Activated T-cell treated with anti-CD3 and anti-CD28 coated beads, Interleukin-2, amount 50 U/mL, for 24 hours (primary cell): Measurements from ENCODE around the gene RSRP1.
"Not testable (repeated sequence)": the region's sequence is repeated elsewhere in the genome, so short reads cannot be mapped to it uniquely, and the experiment has no call there.

Experiments
- DNase-seq: peaks from one replicate; pipeline ENCODE4 v3.0.0-alpha.2; 2020
- H3K27ac Mint-ChIP-seq: 2 replicates; pipeline ENCODE4 v1.8.0; 2020; ENCODE audit warnings: mild to moderate bottlenecking, mixed read lengths
- H3K27me3 Mint-ChIP-seq: 2 replicates; pipeline ENCODE4 v1.8.0; 2020; ENCODE audit warnings: mixed read lengths
- H3K36me3 Mint-ChIP-seq: 2 replicates; pipeline ENCODE4 v1.8.0; 2020; ENCODE audit warnings: low read depth, mixed read lengths
- H3K4me1 Mint-ChIP-seq: 2 replicates; pipeline ENCODE4 v1.8.0; 2020; ENCODE audit warnings: low read depth, mixed read lengths
- H3K4me3 Mint-ChIP-seq: 2 replicates; pipeline ENCODE4 v1.8.0; 2020; ENCODE audit warnings: mild to moderate bottlenecking, moderate library complexity, mixed read lengths
- H3K9me3 Mint-ChIP-seq: 2 replicates; pipeline ENCODE4 v1.8.0; 2020; ENCODE audit warnings: mixed read lengths

RSRP1 gene

DNA sequence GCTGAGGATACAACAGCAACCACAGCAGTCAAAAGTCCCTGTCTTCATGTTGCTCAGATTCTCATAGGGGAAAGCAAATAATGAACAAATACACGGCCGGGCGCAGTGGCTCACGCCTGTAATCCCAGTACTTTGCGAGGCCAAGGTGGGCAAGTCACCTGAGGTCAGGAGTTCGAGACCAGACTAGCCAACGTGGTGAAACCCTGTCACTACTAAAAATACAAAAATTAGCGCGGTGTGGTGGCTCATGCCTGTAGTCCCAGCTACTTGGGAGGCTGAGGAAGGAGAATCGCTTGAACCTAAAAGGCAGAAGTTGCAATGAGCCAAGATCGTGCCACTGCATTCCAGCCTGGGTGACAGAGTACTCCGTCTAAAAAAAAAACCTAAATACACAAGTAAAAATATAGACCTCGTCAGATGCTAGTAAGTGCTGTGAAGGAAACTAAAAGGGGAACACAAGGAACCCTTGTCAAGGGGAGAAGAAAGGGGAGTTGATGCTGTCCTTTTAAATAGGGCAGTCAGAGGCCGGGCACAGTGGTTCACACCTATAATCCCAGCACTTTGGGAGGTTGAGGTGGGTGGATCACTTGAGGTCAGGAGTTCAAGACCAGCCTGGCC is 21.0 kb upstream of the RSRP1 start:
- peaks cover 12% of the 10 kb centered on the region for H3K4me1 Mint-ChIP-seq
- H3K27ac Mint-ChIP-seq: peak overlapping the region; percentile 92
- H3K4me3 Mint-ChIP-seq: peak overlapping the region; percentile 76

DNA sequence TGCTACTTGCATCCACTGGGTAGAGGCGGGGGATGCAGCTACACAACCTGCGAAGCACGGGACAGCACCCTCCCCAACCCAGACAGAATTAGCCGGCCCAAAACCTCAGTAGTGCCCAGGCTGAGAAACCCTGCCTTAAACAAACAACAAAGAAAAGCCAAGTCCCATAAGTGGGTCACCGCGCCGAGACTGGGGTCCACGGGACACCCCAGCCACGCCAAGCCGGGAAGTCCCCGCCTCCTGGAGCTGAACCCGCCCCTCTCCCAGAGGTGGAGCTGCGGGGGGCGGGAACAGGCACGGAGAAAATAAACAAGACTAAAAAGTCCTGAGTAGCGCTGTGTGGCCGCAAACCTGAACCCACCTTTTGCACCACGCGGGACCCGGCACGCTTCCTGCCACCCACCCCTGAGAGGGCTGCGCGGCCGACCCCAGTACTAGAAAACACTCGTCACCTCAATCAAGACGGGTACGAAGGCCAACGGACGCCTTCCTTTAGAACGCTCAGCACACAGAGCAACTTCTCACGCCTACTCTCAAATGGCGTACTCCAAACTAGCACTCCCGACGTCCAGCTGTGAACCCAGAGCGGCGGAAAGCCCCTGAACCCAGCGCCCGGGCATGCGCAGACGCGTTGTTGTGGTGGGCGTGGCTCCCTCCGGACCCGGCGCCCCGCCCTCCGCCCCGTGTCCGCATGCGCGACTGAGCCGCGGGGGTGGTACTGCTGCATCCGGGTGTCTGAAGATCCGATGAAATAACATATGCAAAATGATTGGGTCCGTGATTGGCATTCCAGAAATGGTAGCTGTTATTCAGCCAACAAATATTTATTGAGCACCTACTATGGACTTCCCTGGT is 20.3 kb upstream of the RSRP1 start:
- Mint-ChIP-seq H3K4me3 (peak overlapping the region; percentile 76), H3K4me1 (peaks cover 14% of the 10 kb centered on the region), H3K27ac (peak overlapping the region; percentile 92), H3K36me3 (peaks cover 13% of the 10 kb centered on the region)
- H3K9me3 Mint-ChIP-seq, H3K27me3 Mint-ChIP-seq: not testable (repeated sequence)
- peak; percentile 97 for DNase-seq

More for the DNA sequence above, 21.0 kb upstream of the RSRP1 start:
- H3K27me3 Mint-ChIP-seq, H3K36me3 Mint-ChIP-seq, DNase-seq, H3K9me3 Mint-ChIP-seq: not testable (repeated sequence)

DNA sequence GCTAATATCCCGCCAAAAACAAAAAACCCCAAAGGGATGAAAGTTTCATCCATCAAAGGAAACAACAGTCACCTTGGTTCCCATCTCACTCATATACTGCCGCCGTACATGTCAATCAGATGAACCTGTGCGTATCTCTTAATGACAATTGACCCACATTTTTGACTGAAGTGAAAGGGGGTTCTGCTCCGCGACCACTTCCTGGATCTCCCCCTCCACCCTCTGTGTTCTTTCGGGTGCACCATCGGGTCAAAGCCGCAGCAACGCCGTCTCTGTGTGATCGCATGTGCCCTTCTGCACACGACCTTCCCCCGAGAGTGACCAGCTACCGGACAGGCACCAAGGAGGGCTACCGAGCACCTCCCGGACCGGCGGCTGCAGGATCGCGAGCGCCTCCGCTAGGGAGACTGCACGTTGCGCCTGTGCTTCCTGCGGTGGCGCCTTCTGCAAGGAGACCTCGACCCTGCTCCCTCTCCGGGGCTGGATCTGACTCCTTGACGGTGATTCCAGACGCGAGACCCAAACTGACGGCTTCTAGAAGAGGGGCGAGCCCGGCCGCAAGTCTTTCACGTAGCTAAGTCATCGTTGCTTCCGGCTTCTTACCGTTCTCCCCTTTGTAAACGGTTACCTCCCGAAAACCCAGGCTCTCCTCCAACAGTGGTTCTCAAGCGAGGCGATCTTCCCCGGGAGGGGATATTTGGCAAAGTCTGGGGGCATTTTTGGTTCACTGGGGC is 19.5 kb upstream of the RSRP1 start:
- not testable (repeated sequence) for DNase-seq, H3K9me3 Mint-ChIP-seq, H3K27me3 Mint-ChIP-seq
- Mint-ChIP-seq H3K36me3 (peaks cover 19% of the 10 kb centered on the region), H3K27ac (peak overlapping the region; percentile 91), H3K4me3 (peak overlapping the region; percentile 89), H3K4me1 (peaks cover 18% of the 10 kb centered on the region)

DNA sequence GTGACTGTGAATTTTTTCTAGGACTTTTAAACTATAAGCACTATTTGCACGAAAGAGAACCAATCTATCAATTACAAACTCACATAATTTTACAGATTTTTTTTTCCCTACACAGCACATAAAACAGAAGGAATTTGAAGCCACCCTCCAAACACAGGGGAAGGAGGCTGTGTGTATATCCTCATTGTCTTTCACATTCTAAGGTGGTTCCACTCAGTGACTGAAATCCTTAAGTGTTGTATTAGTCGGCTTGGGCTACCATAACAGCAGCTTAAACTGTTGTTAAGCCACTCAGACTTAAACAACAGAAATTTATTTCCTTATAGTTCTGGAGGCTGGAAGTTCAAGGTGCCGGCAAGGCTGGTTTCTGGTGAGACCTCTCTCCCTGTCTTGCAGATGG is 13.1 kb upstream of the RSRP1 start:
- H3K36me3 Mint-ChIP-seq: peaks cover 17% of the 10 kb centered on the region
- not testable (repeated sequence) for H3K9me3 Mint-ChIP-seq, H3K4me3 Mint-ChIP-seq, DNase-seq, H3K27me3 Mint-ChIP-seq
- H3K4me1 Mint-ChIP-seq: peaks cover 28% of the 10 kb centered on the region
- peak overlapping the region; percentile 72 for H3K27ac Mint-ChIP-seq

DNA sequence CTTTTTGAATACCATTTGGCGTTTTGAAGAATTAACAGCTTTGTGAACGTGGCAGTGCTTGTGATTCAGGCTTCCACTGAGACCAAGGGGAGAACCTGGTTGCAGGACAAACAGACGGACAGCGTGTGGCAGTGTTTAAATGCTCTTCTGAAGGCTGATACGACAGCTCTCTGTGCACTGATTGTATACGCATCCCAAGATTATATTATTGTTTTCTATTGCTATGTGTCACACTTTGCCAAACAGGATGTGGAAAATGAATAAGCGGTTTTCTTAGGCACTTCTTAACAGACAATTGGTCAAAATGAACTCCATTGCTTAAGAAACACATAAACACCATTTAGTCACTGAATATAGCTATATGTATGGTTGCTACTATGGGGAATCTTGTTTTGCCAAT is 12.6 kb upstream of the RSRP1 start:
- not testable (repeated sequence) for H3K27me3 Mint-ChIP-seq, H3K4me3 Mint-ChIP-seq, DNase-seq, H3K9me3 Mint-ChIP-seq, H3K27ac Mint-ChIP-seq
- Mint-ChIP-seq H3K36me3 (peaks cover 17% of the 10 kb centered on the region), H3K4me1 (peaks cover 28% of the 10 kb centered on the region)

DNA sequence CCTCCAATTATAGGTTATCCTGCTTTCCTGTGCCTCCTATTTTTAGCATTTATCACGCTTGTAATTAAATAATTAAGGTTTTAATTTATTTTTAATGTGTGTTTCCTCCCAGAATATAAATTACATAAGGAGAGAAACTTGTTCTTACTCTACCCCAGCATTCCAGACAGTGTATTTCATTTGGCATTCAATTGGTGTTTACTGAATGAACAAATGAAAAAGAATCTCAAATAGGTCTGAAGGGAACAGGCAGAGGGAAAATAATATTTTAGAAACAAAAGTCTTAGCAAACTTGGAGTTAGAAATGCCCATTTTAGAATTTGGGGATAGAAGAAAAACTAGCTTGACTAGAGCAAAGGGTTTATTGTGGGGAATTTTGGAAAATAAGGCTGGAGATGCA is 9.9 kb upstream of the RSRP1 start:
- Mint-ChIP-seq H3K4me3 (no peak overlapping the region), H3K36me3 (peaks cover 3% of the 10 kb centered on the region), H3K27ac (no peak overlapping the region), H3K9me3 (no peaks in the 10 kb centered on the region), H3K27me3 (no peaks in the 10 kb centered on the region), H3K4me1 (peaks cover 22% of the 10 kb centered on the region)
- DNase-seq: no peak

DNA sequence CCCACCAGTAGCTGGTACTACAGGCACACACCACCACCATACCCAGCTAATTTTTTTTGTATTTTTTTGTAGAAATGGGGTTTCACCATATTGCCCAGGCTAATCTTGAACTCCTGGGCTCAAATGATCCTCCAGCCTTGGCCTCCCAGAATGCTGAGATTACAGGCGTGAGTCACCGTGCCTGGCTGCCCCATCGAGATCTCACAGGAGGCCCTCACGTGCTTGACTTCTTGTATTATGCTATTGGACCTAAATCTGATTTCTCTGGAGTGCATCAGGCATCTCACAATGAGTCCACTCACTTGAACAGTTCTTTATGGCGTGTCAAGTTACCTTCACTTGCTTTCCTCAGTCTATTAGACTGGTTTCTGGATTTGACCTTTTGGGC is 9.3 kb upstream of the RSRP1 start:
- no peak overlapping the region for H3K27ac Mint-ChIP-seq
- peaks cover 19% of the 10 kb centered on the region for H3K4me1 Mint-ChIP-seq
- H3K9me3 Mint-ChIP-seq: no peaks in the 10 kb centered on the region

GRCh38 chr1:25255706-25256577 is 8.7 kb upstream of the RSRP1 start:
- Mint-ChIP-seq H3K36me3 (peaks cover 2% of the 10 kb centered on the region), H3K4me1 (peaks cover 17% of the 10 kb centered on the region), H3K27ac (no peak overlapping the region), H3K27me3 (no peaks in the 10 kb centered on the region), H3K4me3 (no peak overlapping the region), H3K9me3 (no peaks in the 10 kb centered on the region)
- no peak for DNase-seq

More for the DNA sequence above, 9.3 kb upstream of the RSRP1 start:
- Mint-ChIP-seq H3K27me3 (no peaks in the 10 kb centered on the region), H3K36me3 (peaks cover 2% of the 10 kb centered on the region), H3K4me3 (no peak overlapping the region)
- DNase-seq: no peak

DNA sequence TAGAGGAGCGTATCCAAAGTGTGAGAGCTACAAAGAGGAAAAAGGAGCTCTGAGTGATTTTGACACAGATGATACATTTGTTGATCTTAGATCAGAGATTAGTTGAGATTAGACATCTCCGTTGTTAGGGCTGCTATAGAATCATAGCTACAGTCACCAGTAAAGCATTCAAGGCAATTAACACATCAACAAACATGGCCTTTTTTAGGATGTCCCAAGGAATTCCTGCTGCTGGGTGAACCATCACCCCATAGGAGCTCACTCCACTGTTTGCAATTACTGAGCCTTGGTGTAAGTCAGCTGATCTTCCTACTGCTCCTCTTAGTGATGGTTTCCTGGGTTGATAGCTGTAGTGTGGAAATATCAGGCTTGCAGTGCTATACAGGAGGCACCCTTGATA is 6.7 kb upstream of the RSRP1 start:
- no peak for DNase-seq
- Mint-ChIP-seq H3K4me3 (no peak overlapping the region), H3K27me3 (no peaks in the 10 kb centered on the region), H3K4me1 (peaks cover 5% of the 10 kb centered on the region), H3K9me3 (no peaks in the 10 kb centered on the region), H3K27ac (no peak overlapping the region), H3K36me3 (peaks cover 2% of the 10 kb centered on the region)

- H3K4me3 Mint-ChIP-seq: peak overlapping the region; percentile 95
- peaks cover 48% of the 10 kb centered on the region for H3K36me3 Mint-ChIP-seq
- H3K27me3 Mint-ChIP-seq: no peaks in the 10 kb centered on the region
These were observed 838 bp upstream of the RSRP1 start for GRCh38 chr1:25247829-25248754.

DNA sequence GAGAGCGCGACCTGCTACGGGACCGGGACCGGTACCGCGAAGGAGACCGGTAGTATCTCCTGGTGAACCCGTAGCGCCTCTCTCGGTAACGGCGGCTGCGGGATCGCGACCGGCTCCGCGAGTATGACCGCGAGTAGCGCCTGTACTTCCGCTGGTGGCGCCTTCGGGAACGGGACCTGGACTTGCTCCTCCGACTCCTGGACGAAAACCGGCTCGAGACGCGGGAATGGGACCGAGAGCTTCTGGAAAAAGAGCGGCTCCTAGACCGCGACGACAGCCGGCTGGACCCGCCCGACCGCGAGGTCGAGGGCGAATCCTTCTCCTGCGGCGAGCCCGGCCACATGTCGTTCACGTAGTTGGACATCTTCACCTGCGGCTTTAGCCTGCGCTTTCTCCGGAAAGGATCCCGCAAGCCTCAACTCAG is 642 bp downstream of the RSRP1 start:
- H3K27ac Mint-ChIP-seq: peak overlapping the region; percentile 99
- H3K36me3 Mint-ChIP-seq: peaks cover 60% of the 10 kb centered on the region
- H3K4me3 Mint-ChIP-seq: peak overlapping the region; percentile 95
- H3K9me3 Mint-ChIP-seq: no peaks in the 10 kb centered on the region
- DNase-seq: peak; percentile 62
- no peaks in the 10 kb centered on the region for H3K27me3 Mint-ChIP-seq
- peaks cover 52% of the 10 kb centered on the region for H3K4me1 Mint-ChIP-seq

More at GRCh38 chr1:25247829-25248754, 838 bp upstream of the RSRP1 start:
- no peak for DNase-seq
- Mint-ChIP-seq H3K4me1 (peaks cover 44% of the 10 kb centered on the region), H3K9me3 (no peaks in the 10 kb centered on the region), H3K27ac (peak overlapping the region; percentile 99)

GRCh38 chr1:25245809-25246599 is 1.2 kb downstream of the RSRP1 start:
- Mint-ChIP-seq H3K9me3 (no peaks in the 10 kb centered on the region), H3K36me3 (peaks cover 66% of the 10 kb centered on the region), H3K27me3 (no peaks in the 10 kb centered on the region), H3K27ac (peak overlapping the region; percentile 99), H3K4me3 (peak overlapping the region; percentile 95), H3K4me1 (peaks cover 57% of the 10 kb centered on the region)
- no peak for DNase-seq
